A549 (cell line): ENCODE measurements around the gene TCTN2.

Source experiments
- POLR2AphosphoS2 ChIP-seq: conservative IDR thresholded peaks from 2 replicates; pipeline ENCODE4 v1.6.1; 2012; ENCODE audit warnings: low read length, improper control_type of control experiment, inconsistent platforms
- SMC3 ChIP-seq: fragments of >200 bp; sonication (Bioruptor Twin); formaldehyde crosslinking; IDR thresholded peaks from 3 replicates; pipeline ENCODE4 v1.6.1; 2018; ENCODE audit warnings: inconsistent platforms

GRCh38 chr12:123645878-123646277, 25.0 kb upstream of the TCTN2 start:
- TF ChIP-seq POLR2AphosphoS2 (no peak), SMC3 (no peak)
